ENCODE measurements around the gene BMP4. TPM values are rescaled to one million over a fixed set of nuclear protein-coding genes. Genes with fewer than 3 reads are reported as not detected.

Gene BMP4
- total RNA-seq = under 1 TPM in 1 of 2 experiments, not detected in 1; 0.25 TPM

GRCh38 chr14:53956427-53957201 lies at the start of gene BMP4:
BMP4 (minus strand) TSS chr14:53956825; CDS start chr14:53952222, 4,603 bp downstream.

Small RNA genes within 50 kb of the gene (microRNA-seq; reads per million reads assigned to microRNA genes)
- not detected for gene MIR5580 (ENCODE audit: borderline microRNAs expressed, borderline replicate concordance)

Data from activated naive CD4-positive, alpha-beta T cell treated with anti-CD3 and anti-CD28 coated beads, Interleukin-2, amount 10 ng/mL, durations not matched to agents 5 hours and 36 hours (primary cell).